ENCODE data around the gene FBXO3. TPM values are rescaled to one million over a fixed set of nuclear protein-coding genes. Genes with fewer than 3 reads are reported as not detected.
A peak's percentile ranks its signal among the peaks of the same experiment; 100 is the strongest.

Gene FBXO3
- total RNA-seq, 1 experiment from 2014 or later: 29.6 TPM

DNA sequence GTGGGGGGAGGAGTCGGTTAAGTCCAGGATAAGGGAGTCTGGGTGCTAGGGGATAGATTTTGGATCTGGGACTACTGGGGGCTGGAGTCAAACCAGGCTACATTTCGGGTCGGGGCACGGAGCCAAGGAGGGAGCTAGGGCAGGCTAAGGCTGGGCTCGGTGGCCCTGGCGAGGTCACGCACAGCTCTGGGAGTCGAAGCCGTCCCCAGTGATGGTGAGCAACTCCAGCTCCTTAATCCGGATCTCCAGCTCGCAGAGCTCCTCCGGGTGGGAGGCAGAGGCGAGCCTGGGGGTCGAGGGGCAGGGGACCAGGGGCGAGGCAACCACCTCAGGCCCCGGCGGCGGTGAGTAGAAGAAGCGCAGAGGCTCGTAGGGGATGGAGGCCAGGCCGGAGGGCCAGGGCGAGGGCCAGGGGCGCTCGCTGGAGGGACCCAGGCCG lies 74.2 kb downstream of the FBXO3 start:
- Mint-ChIP-seq H3K27me3 (ENCODE audit: insufficient read depth, unreplicated experiment) (peaks cover 2% of the 10 kb centered on the region), H3K9me3 (ENCODE audit: unreplicated experiment) (no peaks in the 10 kb centered on the region), H3K27ac (ENCODE audit: unreplicated experiment) (no peak overlapping the region), H3K4me1 (ENCODE audit: low read depth, unreplicated experiment) (peaks cover 12% of the 10 kb centered on the region), H3K36me3 (ENCODE audit: insufficient read depth, unreplicated experiment) (peaks cover 13% of the 10 kb centered on the region), H3K4me3 (ENCODE audit: unreplicated experiment) (peak overlapping the region; percentile 85)
- Histone ChIP-seq H3K4me3 (ENCODE audit: low read depth, low read length) (peak overlapping the region; percentile 85), H3K4me1 (peaks cover 18% of the 10 kb centered on the region), H3K27me3 (replicated peaks; ENCODE audit: control insufficient read depth, insufficient read depth, low read length) (no peaks in the 10 kb centered on the region), H3K36me3 (ENCODE audit: control insufficient read depth, insufficient read depth, low read length) (no peaks in the 10 kb centered on the region), H3K9me3 (no peaks in the 10 kb centered on the region)
- BruUV-seq (replicated peaks): no TSS peak
- CTCF ChIA-PET: interaction anchor here (2.4 kb wide), 1 partner anchor 42 kb away, joined by 5 read pairs; no protein-coding TSS in a partner anchor
- POLR2A ChIA-PET: no interaction called here
- DNase-seq: no peak
- TF ChIP-seq, protein P1, sequence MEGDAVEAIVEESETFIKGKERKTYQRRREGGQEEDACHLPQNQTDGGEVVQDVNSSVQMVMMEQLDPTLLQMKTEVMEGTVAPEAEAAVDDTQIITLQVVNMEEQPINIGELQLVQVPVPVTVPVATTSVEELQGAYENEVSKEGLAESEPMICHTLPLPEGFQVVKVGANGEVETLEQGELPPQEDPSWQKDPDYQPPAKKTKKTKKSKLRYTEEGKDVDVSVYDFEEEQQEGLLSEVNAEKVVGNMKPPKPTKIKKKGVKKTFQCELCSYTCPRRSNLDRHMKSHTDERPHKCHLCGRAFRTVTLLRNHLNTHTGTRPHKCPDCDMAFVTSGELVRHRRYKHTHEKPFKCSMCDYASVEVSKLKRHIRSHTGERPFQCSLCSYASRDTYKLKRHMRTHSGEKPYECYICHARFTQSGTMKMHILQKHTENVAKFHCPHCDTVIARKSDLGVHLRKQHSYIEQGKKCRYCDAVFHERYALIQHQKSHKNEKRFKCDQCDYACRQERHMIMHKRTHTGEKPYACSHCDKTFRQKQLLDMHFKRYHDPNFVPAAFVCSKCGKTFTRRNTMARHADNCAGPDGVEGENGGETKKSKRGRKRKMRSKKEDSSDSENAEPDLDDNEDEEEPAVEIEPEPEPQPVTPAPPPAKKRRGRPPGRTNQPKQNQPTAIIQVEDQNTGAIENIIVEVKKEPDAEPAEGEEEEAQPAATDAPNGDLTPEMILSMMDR (IDR thresholded peaks at IDR 0.05; ENCODE audit: insufficient read depth in 1 of 2, low read depth in 1 of 2, low read length in 1 of 2, severe bottlenecking in 1 of 2, unreplicated experiment in 1 of 2): no peak
- intact Hi-C loops (cut with micrococcal nuclease; ENCODE audit: unreplicated experiment): loop anchor here (5.0 kb wide), 1 partner anchor 37 kb away; the partner anchor contains the start of gene CD59

DNA sequence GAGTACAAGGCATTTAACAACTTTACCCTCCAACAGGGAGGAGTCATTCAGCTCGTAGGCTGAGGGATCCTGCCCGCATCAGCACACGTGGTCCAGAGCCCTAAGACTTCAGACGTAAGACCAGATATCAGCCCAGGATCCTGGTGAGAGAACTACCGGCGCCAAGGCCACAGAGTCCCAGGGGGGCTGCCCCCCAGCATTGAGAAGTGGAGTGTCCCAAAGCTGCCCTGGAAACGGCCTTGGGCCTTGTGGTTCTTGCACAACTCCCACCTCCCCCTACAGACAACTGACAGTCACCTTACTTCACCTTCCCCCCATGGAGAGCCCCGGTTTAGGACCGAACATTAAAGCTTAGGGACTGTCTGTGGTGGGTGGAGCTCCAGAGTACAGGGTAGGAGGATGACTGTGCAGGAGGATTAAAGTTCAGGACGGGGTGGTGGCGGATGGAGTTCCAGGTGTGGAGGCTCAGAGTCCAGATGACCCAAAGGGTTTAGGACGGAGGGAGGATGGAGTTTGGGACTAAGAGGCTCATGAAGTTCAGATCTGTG lies 74.7 kb downstream of the FBXO3 start:
- H3K27ac Mint-ChIP-seq (ENCODE audit: unreplicated experiment): no peak overlapping the region
- no peaks in the 10 kb centered on the region for H3K27me3 ChIP-seq (replicated peaks; ENCODE audit: control insufficient read depth, insufficient read depth, low read length)
- TF ChIP-seq, protein P1 (IDR thresholded peaks at IDR 0.05; ENCODE audit: insufficient read depth in 1 of 2, low read depth in 1 of 2, low read length in 1 of 2, severe bottlenecking in 1 of 2, unreplicated experiment in 1 of 2): no peak
- CTCF ChIA-PET: no interaction called here
- H3K4me3 ChIP-seq (ENCODE audit: low read depth, low read length): no peak overlapping the region
- no TSS peak for BruUV-seq (replicated peaks)
- peaks cover 18% of the 10 kb centered on the region for H3K4me1 ChIP-seq
- H3K36me3 ChIP-seq (ENCODE audit: control insufficient read depth, insufficient read depth, low read length): no peaks in the 10 kb centered on the region
- intact Hi-C loops (cut with micrococcal nuclease; ENCODE audit: unreplicated experiment): loop anchor here (5.0 kb wide), 1 partner anchor 38 kb away; the partner anchor contains the start of gene CD59
- H3K9me3 ChIP-seq: no peaks in the 10 kb centered on the region
- peaks cover 12% of the 10 kb centered on the region for H3K4me1 Mint-ChIP-seq (ENCODE audit: low read depth, unreplicated experiment)
- peaks cover 13% of the 10 kb centered on the region for H3K36me3 Mint-ChIP-seq (ENCODE audit: insufficient read depth, unreplicated experiment)
- peaks cover 2% of the 10 kb centered on the region for H3K27me3 Mint-ChIP-seq (ENCODE audit: insufficient read depth, unreplicated experiment)
- DNase-seq: no peak
- no peaks in the 10 kb centered on the region for H3K9me3 Mint-ChIP-seq (ENCODE audit: unreplicated experiment)
- POLR2A ChIA-PET: no interaction called here
- peak overlapping the region; percentile 85 for H3K4me3 Mint-ChIP-seq (ENCODE audit: unreplicated experiment)

DNA sequence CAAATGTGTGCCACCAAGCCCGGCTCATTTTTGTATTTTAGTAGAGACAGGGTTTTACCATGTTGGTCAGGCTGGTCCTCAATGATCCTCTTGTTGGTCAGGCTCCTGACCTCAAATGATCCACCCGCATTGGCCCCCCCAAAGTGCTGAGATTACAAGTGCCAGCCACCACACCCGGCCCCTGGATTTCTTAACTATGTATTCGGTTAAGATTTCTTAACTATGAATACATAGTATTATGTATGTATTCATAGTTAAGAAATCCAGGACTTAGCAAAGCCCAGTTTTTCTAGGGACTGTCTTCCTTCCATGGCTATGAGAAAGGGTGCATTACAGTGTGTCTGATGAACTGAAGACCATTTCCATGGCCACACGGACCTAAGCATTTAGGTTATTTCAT lies 75.4 kb downstream of the FBXO3 start:
- TF ChIP-seq, protein P1 (IDR thresholded peaks at IDR 0.05; ENCODE audit: insufficient read depth in 1 of 2, low read depth in 1 of 2, low read length in 1 of 2, severe bottlenecking in 1 of 2, unreplicated experiment in 1 of 2): no peak
- Histone ChIP-seq H3K4me3 (ENCODE audit: low read depth, low read length) (no peak overlapping the region), H3K36me3 (ENCODE audit: control insufficient read depth, insufficient read depth, low read length) (no peaks in the 10 kb centered on the region), H3K9me3 (no peaks in the 10 kb centered on the region), H3K27me3 (replicated peaks; ENCODE audit: control insufficient read depth, insufficient read depth, low read length) (no peaks in the 10 kb centered on the region), H3K4me1 (peaks cover 18% of the 10 kb centered on the region)
- Mint-ChIP-seq H3K9me3 (ENCODE audit: unreplicated experiment) (no peaks in the 10 kb centered on the region), H3K27ac (ENCODE audit: unreplicated experiment) (no peak overlapping the region), H3K4me3 (ENCODE audit: unreplicated experiment) (no peak overlapping the region), H3K4me1 (ENCODE audit: low read depth, unreplicated experiment) (peaks cover 12% of the 10 kb centered on the region), H3K36me3 (ENCODE audit: insufficient read depth, unreplicated experiment) (peaks cover 12% of the 10 kb centered on the region), H3K27me3 (ENCODE audit: insufficient read depth, unreplicated experiment) (peaks cover 2% of the 10 kb centered on the region)
- BruUV-seq (replicated peaks): no TSS peak
- CTCF ChIA-PET: no interaction called here
- intact Hi-C loops (cut with micrococcal nuclease; ENCODE audit: unreplicated experiment): no loop called here
- POLR2A ChIA-PET: no interaction called here
- no peak for DNase-seq
